Sigmoid colon (tissue), 7 donors: ENCODE data around the gene GUCY2C. TPM values are rescaled to one million over a fixed set of nuclear protein-coding genes. Genes with fewer than 3 reads are reported as not detected.

Source experiments
- DNase-seq: peaks from one replicate; pipeline ENCODE4 v3.0.0-alpha.2; 2019
- H3K27ac ChIP-seq, 4 donors: fragments of 200-600 bp; sonication (generic); one replicate each; pipeline ENCODE4 v1.5.1; 2016 to 2019; ENCODE audit warnings: mild to moderate bottlenecking in 1 of 4
- H3K27me3 ChIP-seq, 3 donors: fragments of 200-600 bp; sonication (generic); one replicate each; pipeline ENCODE4 v1.5.1; 2019; ENCODE audit warnings: mild to moderate bottlenecking in 1 of 3
- H3K36me3 ChIP-seq, 4 donors: fragments of 200-600 bp; sonication (generic); one replicate each; pipeline ENCODE4 v1.5.1; 2016 to 2019
- H3K4me1 ChIP-seq, 4 donors: fragments of 200-600 bp; sonication (generic); one replicate each; pipeline ENCODE4 v1.5.1; 2017 to 2019
- H3K4me3 ChIP-seq, 4 donors: fragments of 200-600 bp; sonication (generic); one replicate each; pipeline ENCODE4 v1.5.1; 2017 to 2019; ENCODE audit warnings: mild to moderate bottlenecking in 2 of 4, moderate library complexity in 1 of 4
- H3K9me3 ChIP-seq, 4 donors: fragments of 200-600 bp in 3 of 4; sonication (generic) in 3 of 4; one replicate each; pipeline versions ENCODE4 v1.5.1 to v1.6.1; 2013 to 2019
- CTCF ChIP-seq, 4 experiments: fragments of 450-650 bp in 3 of 4; fragments of 200-600 bp in 1 of 4; IDR thresholded peaks; one replicate each; pipeline ENCODE4 v1.5.1; 2016 to 2019; ENCODE audit warnings: antibody characterized with exemption in 4 of 4, mild to moderate bottlenecking in 3 of 4, moderate library complexity in 2 of 4
- EP300 ChIP-seq, 4 donors: sonication (generic); formaldehyde crosslinking; IDR thresholded peaks; one replicate each; pipeline ENCODE4 v1.6.1; 2017; ENCODE audit warnings: antibody characterized with exemption in 4 of 4
- POLR2A ChIP-seq, 2 donors: fragments of 450-650 bp; IDR thresholded peaks; one replicate each; pipeline ENCODE4 v1.6.1; 2016; ENCODE audit warnings: antibody characterized with exemption in 2 of 2, mild to moderate bottlenecking in 2 of 2, moderate library complexity in 2 of 2
- POLR2AphosphoS5 ChIP-seq, 4 donors: sonication (generic); formaldehyde crosslinking; IDR thresholded peaks; one replicate each; pipeline ENCODE4 v1.6.1; 2017; ENCODE audit warnings: antibody characterized with exemption in 4 of 4
- WGBS, 2 donors: extraction: QIAGEN DNeasy Blood & Tissue Kit; methylation state at CpG; one replicate each; pipeline ENCODE4 v1.1.7; 2013; 5-methylcytosine and 5-hydroxymethylcytosine counted together
- intact Hi-C: fragments of 100-400 bp; cut with DNase I; formaldehyde crosslinking; loops from one replicate; pipeline ENCODE4 v1.15.1; 2023
- polyA plus RNA-seq, 3 donors: library from polyadenylated mRNA; stranded (reverse); fragments of 200-250 nt; gene quantifications; one replicate each; pipeline ENCODE4 v1.2.3, GENCODE V29; 2013
- total RNA-seq, 4 donors: library from RNA; depleted of rRNA; stranded (reverse); fragments of >200 nt; gene quantifications; one replicate each; pipeline ENCODE4 v1.1.0, GENCODE V29; 2016
- donor health status: healthy with polysubstance abuse.
- donor health status: Bipolar disorder and iron deficiency.
- donor health status: healthy.

The GUCY2C gene
- total and polyA plus RNA-seq, 7 donors, result 0.55 to 26.9 (median 8.7) TPM; not detected in 3

GRCh38 chr12:14630793-14631192, 65.6 kb downstream of the GUCY2C start:
- no peaks in the 10 kb centered on the region for H3K36me3 ChIP-seq
- H3K27ac ChIP-seq, result no peak overlapping the region
- H3K4me3 ChIP-seq, result no peak overlapping the region
- H3K4me1 ChIP-seq, result peaks cover 0 to 3% (median 0%) of the 10 kb centered on the region in 4 donors
- intact Hi-C loops, result loop anchor here (2.0 to 10.0 kb wide), 2 partner anchors 86 to 364 kb away; no protein-coding TSS in a partner anchor
- H3K27me3 ChIP-seq, result no peaks in the 10 kb centered on the region
- no peaks in the 10 kb centered on the region for H3K9me3 ChIP-seq
- TF ChIP-seq POLR2A (IDR thresholded peaks at IDR 0.05) (no peak), CTCF (IDR thresholded peaks at IDR 0.05) (no peak), POLR2AphosphoS5 (IDR thresholded peaks at IDR 0.05) (no peak), EP300 (IDR thresholded peaks at IDR 0.05) (no peak)
- no peak for DNase-seq
- WGBS, 2 donors, result 55 to 70% methylated on average over 3 of the region's 3 CpGs

DNA sequence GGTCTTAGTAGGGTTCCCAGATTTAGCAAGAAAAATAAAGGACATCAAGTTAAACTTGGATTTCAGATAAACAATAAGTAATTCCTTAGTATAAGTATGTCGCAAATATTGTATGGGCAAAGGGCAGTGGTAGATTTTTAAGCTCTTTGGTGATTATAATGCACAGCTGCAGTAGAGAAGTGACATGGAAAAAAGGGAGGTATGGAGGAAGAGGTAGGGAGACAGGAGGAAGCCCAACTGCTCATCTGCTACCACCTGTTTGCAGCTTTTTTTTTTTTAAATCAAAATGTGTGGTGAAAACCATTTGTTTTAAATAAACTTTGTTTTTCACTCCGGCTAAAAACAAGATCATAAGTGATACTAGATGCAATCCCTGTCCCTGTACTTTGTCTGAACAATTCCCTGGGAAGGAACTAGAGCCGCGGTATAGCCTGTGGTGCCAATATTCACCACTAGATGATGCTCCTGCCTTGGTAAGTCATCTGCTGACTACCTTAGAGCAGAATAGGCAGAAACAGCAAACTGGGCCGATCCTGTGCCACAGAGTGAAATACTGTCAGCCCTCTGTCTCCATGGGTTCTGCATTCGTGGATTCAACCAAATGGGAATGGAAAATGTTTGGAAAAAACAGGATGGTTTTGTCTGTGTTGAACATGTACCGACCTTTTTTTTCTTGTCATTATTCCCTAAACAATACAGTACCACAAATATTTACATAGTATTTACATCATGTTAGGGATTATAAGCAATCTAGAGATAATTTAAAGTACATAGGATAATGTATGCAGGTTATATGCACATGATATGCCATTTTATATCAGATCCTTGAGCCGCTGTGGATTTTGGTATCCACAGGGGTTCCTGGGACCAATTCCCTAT, 66.3 kb downstream of the GUCY2C start:
- TF ChIP-seq CTCF (IDR thresholded peaks at IDR 0.05), result peak; percentile 93 to 98 (median 97)
- no peak for TF ChIP-seq POLR2A (IDR thresholded peaks at IDR 0.05)
- no peak for TF ChIP-seq EP300 (IDR thresholded peaks at IDR 0.05)
- no peak for TF ChIP-seq POLR2AphosphoS5 (IDR thresholded peaks at IDR 0.05)
- Histone ChIP-seq H3K4me3 (no peak overlapping the region), H3K4me1 (peaks cover 0 to 3% (median 0%) of the 10 kb centered on the region in 4 donors), H3K36me3 (no peaks in the 10 kb centered on the region), H3K9me3 (no peaks in the 10 kb centered on the region), H3K27me3 (no peaks in the 10 kb centered on the region), H3K27ac (no peak overlapping the region)
- intact Hi-C loops, result loop anchor here (2.0 to 10.0 kb wide), 2 partner anchors 87 to 365 kb away; no protein-coding TSS in a partner anchor
- peak; percentile 78 for DNase-seq
- 13 to 22% methylated on average over 8 of the region's 8 CpGs for WGBS, 2 donors

DNA sequence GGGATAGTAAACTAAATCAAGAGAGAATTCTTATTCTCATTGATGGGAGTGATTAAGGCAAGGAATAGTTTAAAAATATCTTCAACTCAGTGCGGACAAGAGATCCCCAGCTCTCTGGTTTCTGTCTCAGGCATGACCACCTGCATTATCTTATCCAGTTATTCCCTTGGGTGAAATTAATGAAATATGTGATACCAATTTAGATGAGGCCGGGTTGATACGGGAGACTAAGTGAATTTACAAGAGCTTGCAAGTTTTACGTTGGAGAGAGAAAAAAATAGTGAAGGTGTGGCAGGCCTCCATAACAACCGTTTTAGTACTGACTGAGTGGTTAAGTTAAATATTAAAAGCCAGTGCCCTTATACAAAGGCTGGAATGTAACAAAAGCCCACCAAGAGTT, 67.6 kb downstream of the GUCY2C start:
- 27 to 63% methylated on average over 5 of the region's 5 CpGs for WGBS, 2 donors
- Histone ChIP-seq H3K36me3 (no peaks in the 10 kb centered on the region), H3K27ac (no peak overlapping the region), H3K27me3 (no peaks in the 10 kb centered on the region), H3K4me1 (peaks cover 0 to 3% (median 0%) of the 10 kb centered on the region in 4 donors), H3K4me3 (no peak overlapping the region), H3K9me3 (no peaks in the 10 kb centered on the region)
- intact Hi-C loops, result no loop called here
- no peak for TF ChIP-seq EP300 (IDR thresholded peaks at IDR 0.05)
- no peak for TF ChIP-seq CTCF (IDR thresholded peaks at IDR 0.05)
- no peak for DNase-seq

GRCh38 chr12:14621826-14622225, 74.6 kb downstream of the GUCY2C start:
- Histone ChIP-seq H3K36me3 (no peaks in the 10 kb centered on the region), H3K27ac (no peak overlapping the region), H3K4me3 (no peak overlapping the region), H3K27me3 (no peaks in the 10 kb centered on the region), H3K9me3 (no peaks in the 10 kb centered on the region), H3K4me1 (peaks cover 0 to 3% (median 0%) of the 10 kb centered on the region in 4 donors)
- WGBS, 2 donors, result 68 to 86% methylated on average over 3 of the region's 3 CpGs
- TF ChIP-seq EP300 (IDR thresholded peaks at IDR 0.05), result no peak
- no peak for TF ChIP-seq POLR2A (IDR thresholded peaks at IDR 0.05)
- TF ChIP-seq CTCF (IDR thresholded peaks at IDR 0.05), result no peak
- TF ChIP-seq POLR2AphosphoS5 (IDR thresholded peaks at IDR 0.05), result no peak
- intact Hi-C loops, result no loop called here
- DNase-seq, result no peak
